Activated T-cell treated with anti-CD3 and anti-CD28 coated beads, Interleukin-2, amount 50 U/mL, for 24 hours (primary cell): ENCODE measurements around the gene RGS14.

Source experiments
- DNase-seq: peaks from one replicate; pipeline ENCODE4 v3.0.0-alpha.2; 2020
- H3K27ac Mint-ChIP-seq: 2 replicates; pipeline ENCODE4 v1.8.0; 2020; ENCODE audit warnings: mild to moderate bottlenecking, mixed read lengths
- H3K27me3 Mint-ChIP-seq: 2 replicates; pipeline ENCODE4 v1.8.0; 2020; ENCODE audit warnings: mixed read lengths
- H3K36me3 Mint-ChIP-seq: 2 replicates; pipeline ENCODE4 v1.8.0; 2020; ENCODE audit warnings: low read depth, mixed read lengths
- H3K4me1 Mint-ChIP-seq: 2 replicates; pipeline ENCODE4 v1.8.0; 2020; ENCODE audit warnings: low read depth, mixed read lengths
- H3K4me3 Mint-ChIP-seq: 2 replicates; pipeline ENCODE4 v1.8.0; 2020; ENCODE audit warnings: mild to moderate bottlenecking, moderate library complexity, mixed read lengths
- H3K9me3 Mint-ChIP-seq: 2 replicates; pipeline ENCODE4 v1.8.0; 2020; ENCODE audit warnings: mixed read lengths

Gene RGS14

DNA sequence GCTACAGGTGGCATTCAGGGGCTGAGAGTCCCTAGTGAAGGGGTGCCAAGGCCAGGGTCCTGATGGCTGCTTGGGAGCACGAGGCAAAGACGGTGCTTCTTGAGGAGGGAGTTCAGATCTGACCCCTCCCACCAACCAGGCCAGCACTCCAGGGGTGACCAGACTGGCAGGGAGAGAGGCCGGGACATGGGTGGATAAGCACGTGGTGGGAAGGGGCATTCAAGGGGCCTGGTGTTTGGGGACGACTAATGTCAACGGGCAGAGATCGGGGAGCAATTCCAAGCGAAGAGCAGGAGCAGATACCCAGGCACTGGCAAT, 4.5 kb downstream of the RGS14 start:
- no peaks in the 10 kb centered on the region for H3K27me3 Mint-ChIP-seq
- H3K9me3 Mint-ChIP-seq: no peaks in the 10 kb centered on the region
- peaks cover 40% of the 10 kb centered on the region for H3K36me3 Mint-ChIP-seq
- peak overlapping the region; percentile 76 for H3K4me3 Mint-ChIP-seq
- peak overlapping the region; percentile 89 for H3K27ac Mint-ChIP-seq
- no peak for DNase-seq
- peaks cover 80% of the 10 kb centered on the region for H3K4me1 Mint-ChIP-seq

DNA sequence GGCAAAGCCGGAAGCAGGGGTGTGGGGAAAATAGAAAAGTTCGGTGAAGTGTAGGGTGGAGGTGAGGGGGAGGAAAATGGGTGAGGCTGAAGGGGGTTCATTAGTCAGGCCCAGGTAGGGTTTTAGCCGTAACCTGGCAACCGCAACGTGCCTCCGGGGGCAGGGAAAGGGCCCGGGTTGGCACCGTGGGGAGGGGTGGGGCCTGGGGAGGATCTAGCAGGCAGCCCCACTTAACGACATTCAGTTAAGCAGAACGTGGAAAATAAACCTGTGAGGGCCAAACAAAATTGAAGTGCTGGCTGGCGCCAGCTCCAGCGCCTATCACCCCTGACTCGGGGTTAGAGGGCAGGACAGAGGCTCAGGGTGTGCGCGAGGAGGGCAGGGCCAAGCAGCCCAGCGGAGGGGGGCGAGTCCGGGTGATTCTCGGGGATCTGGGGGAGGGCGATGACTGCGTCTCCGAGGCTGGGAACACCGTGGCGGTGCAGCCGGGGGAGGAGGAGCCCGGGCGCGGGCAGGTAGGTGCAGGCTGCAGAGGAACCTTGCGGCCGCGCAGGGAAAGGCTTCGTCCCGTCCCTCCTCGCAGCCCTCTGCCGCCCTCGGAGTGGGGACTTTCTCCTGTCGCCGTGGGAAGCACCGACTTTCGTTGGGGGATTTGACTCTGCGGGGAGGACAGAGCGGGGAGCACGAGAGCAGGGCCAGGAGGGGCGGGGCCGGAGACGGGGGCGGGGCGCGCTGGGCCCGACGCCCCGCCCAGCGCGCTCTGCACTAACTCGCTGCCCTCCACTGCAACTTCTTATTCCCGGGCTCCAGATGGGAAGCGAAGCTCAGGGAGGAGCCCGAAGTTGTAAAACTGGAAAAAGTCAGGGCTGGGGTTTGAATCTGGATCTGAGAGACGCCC, 5.1 kb downstream of the RGS14 start:
- Mint-ChIP-seq H3K4me1 (peaks cover 76% of the 10 kb centered on the region), H3K4me3 (peak overlapping the region; percentile 76)
- DNase-seq: peak; percentile 81

DNA sequence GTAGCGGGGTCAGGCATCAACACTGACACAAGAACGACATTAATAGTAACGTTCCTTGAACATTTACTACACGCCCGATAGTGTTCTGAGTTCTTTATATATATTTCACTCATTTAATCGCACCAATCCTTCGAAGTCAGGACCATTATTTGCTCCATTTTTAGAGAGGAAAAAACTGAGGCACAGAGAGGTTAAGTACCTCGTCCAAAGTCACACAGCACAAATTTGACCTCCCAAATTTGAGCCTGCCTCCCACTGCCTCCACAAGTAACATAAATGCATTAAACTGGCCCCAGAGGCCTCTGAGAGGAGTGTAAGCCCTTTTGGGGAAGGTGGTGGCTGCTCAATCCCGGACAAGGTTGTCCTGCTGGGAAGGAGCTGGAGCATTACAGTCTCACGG, 5.8 kb downstream of the RGS14 start:
- Mint-ChIP-seq H3K4me1 (peaks cover 79% of the 10 kb centered on the region), H3K27me3 (no peaks in the 10 kb centered on the region), H3K9me3 (no peaks in the 10 kb centered on the region), H3K4me3 (peak overlapping the region; percentile 76), H3K27ac (peak overlapping the region; percentile 93), H3K36me3 (peaks cover 45% of the 10 kb centered on the region)
- DNase-seq: no peak

More for the DNA sequence above, 5.1 kb downstream of the RGS14 start:
- peaks cover 43% of the 10 kb centered on the region for H3K36me3 Mint-ChIP-seq
- no peaks in the 10 kb centered on the region for H3K27me3 Mint-ChIP-seq
- no peaks in the 10 kb centered on the region for H3K9me3 Mint-ChIP-seq
- H3K27ac Mint-ChIP-seq: peak overlapping the region; percentile 93

DNA sequence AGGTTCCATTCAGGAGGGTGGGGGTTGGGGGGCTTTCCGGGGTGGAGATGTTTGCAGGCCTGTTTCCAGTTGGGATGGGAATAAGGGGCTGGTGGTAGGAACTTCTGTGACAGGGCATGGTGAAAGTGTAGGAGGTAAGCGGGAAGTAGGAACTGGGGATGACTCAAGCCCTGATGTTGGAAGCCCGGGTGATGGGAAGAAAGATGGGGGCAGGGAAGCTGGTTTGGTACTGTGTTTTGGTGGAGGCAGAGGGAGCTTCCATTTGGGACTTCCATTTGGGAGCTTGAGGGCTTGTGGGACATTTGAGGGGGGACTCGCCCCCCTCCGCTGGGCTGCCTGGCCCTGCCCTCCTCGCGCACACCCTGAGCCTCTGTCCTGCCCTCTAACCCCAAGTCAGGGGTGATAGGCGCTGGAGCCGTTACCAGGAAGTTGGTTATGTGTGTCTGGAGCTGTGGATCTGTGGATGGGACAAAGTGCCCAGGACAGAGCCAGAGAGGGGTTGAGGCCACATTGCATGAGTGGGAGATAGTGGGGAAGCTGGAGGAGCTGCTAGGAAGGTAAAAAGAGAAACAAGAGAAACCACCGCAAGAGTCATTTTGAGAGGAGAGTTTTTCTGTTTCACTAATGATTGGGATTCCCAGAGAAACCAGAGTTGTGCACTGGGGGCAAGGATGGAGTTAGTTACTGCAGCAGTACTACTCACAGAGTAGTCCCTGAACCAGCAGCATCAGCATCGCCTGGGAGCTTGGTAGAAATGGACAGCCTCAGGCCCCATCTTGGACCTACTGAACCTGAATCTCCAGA, 6.6 kb downstream of the RGS14 start:
- peak; percentile 62 for DNase-seq
- Mint-ChIP-seq H3K4me3 (peak overlapping the region; percentile 76), H3K36me3 (peaks cover 46% of the 10 kb centered on the region), H3K4me1 (peaks cover 79% of the 10 kb centered on the region), H3K27ac (peak overlapping the region; percentile 93), H3K27me3 (no peaks in the 10 kb centered on the region), H3K9me3 (no peaks in the 10 kb centered on the region)

DNA sequence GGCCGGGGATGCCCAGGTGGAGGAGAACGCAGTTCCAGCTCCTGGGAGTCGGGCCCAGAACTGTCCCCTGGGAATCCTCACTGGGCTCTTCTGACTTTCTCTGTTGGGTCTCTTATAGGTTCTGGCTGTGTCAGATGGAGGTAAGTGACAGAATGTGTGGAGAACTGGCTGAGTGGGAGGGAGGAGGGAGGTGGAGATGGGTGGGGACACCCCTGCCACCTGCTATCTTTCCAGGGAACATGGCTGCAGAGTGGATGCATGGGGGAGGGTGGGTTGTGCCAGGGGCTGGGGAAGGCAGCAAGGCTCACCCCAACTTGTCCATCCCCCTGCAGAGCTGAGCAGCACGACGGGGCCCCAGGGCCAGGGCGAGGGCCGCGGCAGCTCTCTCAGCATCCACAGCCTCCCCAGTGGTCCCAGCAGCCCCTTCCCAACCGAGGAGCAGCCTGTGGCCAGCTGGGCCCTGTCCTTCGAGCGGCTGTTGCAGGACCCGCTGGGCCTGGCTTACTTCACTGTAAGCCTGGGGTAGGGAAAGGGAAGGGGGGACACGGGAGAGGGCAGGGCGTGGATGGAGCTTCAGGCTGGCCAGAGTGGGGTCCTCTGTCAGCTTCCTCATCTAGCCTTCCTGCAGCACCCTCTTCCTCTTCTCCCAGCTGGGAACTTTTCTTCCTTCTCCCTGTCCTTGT, 8.3 kb downstream of the RGS14 start:
- Mint-ChIP-seq H3K36me3 (peaks cover 52% of the 10 kb centered on the region), H3K27ac (peak overlapping the region; percentile 4), H3K4me1 (peaks cover 75% of the 10 kb centered on the region), H3K27me3 (no peaks in the 10 kb centered on the region), H3K9me3 (no peaks in the 10 kb centered on the region), H3K4me3 (no peak overlapping the region)
- no peak for DNase-seq

DNA sequence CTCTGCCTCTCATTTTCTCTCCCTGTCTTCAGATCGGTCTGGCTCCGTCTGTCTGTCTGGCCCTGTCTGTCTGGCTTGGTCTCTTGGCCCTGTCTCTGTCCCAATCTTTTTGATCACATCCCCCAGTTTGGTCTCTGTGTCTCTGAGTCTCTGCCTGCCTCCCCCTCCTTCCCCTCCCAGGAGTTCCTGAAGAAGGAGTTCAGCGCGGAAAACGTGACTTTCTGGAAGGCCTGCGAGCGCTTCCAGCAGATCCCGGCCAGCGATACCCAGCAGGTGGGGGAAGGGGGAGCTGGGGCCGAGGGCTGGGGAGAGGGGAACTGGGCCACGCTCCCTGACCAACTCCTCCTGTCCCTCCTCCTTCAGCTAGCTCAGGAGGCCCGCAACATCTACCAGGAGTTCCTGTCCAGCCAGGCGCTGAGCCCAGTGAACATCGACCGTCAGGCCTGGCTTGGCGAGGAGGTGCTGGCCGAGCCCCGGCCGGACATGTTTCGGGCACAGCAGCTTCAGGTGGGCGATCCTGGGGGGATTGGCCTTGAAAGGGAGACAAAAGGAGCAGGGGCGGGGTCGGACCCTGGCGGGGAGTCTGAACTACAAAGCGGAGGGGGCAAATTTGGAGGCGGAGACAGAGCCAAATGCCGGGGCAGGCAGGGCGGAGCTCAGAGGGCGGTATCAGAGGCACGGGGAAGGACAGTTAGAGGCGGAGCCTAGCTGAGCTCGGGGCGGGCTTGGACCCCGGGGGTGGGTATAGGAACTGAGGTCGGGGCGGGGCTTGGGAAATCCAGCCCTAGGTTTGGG, 9.0 kb downstream of the RGS14 start:
- H3K36me3 Mint-ChIP-seq: peaks cover 55% of the 10 kb centered on the region
- no peaks in the 10 kb centered on the region for H3K27me3 Mint-ChIP-seq
- H3K9me3 Mint-ChIP-seq: no peaks in the 10 kb centered on the region
- DNase-seq: no peak
- H3K4me3 Mint-ChIP-seq: no peak overlapping the region
- peak overlapping the region; percentile 4 for H3K27ac Mint-ChIP-seq
- H3K4me1 Mint-ChIP-seq: peaks cover 75% of the 10 kb centered on the region

DNA sequence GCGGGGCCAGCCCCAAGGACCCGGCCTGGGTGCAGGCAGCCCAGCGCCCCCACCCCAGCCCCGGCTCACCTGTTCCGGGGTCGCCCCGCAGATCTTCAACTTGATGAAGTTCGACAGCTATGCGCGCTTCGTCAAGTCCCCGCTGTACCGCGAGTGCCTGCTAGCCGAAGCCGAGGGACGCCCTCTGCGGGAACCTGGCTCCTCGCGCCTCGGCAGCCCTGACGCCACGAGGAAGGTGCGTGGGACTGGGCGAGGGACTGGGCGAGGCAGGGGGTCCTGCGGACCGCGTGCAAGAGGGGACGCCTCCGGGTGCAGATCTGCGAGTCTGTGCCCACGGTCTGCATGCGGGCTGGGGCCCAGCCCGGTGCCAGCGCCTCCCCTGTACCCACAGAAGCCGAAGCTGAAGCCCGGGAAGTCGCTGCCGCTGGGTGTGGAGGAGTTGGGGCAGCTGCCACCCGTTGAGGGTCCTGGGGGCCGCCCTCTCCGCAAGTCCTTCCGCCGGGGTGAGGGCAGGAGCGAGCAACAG, 9.7 kb downstream of the RGS14 start:
- Mint-ChIP-seq H3K9me3 (no peaks in the 10 kb centered on the region), H3K4me1 (peaks cover 75% of the 10 kb centered on the region), H3K36me3 (peaks cover 58% of the 10 kb centered on the region), H3K4me3 (no peak overlapping the region), H3K27ac (no peak overlapping the region), H3K27me3 (no peaks in the 10 kb centered on the region)
- DNase-seq: no peak

DNA sequence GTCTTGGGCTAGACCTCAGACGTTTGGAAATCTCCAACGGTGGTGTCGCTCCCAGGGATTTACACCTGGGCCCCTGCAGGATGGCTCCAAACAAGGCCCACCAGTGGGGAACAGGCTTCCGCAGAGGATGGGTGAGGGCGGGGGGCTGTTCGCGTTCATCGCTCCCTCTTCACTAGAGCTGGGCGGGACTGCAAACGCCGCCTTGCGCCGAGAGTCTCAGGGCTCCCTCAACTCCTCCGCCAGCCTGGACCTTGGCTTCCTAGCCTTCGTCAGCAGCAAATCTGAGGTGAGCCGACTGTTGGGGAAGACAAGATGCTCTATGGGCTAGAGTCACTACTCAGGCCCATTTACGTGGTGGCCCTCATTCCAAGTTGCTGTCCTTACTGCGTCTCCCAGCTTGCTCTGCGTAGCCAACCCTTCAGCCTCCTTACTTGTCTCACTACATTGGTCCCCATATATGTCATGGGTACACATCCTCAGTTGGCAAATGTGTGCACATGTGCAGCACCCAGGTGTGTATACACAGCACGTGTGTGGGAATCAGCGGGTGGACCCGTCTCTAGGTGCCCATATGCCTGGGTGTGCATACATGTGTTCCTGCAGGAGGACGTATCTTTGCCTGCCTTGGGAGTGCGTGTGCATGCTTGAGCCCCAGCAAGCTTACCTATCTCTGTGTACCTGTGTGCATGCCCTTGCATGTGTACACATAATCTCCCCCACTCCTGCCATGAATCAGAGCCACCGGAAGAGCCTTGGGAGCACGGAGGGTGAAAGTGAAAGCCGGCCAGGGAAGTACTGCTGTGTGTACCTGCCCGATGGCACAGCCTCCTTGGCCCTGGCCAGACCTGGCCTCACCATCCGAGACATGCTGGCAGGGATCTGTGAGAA, 10.5 kb downstream of the RGS14 start:
- Mint-ChIP-seq H3K4me1 (peaks cover 76% of the 10 kb centered on the region), H3K27me3 (no peaks in the 10 kb centered on the region), H3K9me3 (no peaks in the 10 kb centered on the region), H3K36me3 (peaks cover 67% of the 10 kb centered on the region), H3K27ac (no peak overlapping the region), H3K4me3 (no peak overlapping the region)
- DNase-seq: no peak

DNA sequence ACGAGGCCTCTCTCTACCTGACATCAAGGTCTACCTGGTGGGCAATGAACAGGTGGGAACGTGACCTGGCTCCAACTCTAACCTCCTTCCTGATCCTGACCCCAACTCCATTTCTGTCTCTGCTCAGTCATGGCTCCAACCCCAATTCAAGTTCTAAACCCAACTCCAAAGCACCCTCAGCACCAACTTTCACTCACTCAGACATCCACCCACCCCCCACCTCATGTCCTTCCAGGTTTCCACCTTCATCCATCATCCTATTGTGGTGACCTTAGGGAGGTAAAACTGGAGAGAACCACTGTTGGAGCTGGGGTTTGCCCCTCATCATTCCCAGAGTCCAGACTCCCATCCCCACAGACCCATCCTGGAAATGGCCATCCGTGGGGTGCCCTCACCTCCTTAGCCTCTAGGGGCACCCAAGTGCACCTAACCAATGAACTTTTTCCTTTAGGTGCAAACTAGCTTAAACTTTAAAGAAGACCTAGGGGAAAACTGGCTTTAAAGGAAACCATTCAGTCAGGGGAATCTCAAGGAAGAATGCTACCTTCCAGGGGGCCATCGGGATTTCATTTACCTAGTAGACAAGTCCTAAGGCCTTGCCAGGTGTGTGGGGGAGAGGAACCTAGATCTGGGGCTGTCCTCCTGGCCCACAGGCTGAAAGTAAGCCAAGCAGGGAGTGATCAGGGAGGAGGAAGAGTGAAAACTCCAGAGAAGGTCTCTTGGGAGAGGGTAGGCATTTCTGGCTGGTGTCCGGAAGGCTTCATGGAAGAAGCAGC, 11.3 kb downstream of the RGS14 start:
- H3K36me3 Mint-ChIP-seq: peaks cover 75% of the 10 kb centered on the region
- peak overlapping the region; percentile 70 for H3K27ac Mint-ChIP-seq
- H3K9me3 Mint-ChIP-seq: no peaks in the 10 kb centered on the region
- no peak overlapping the region for H3K4me3 Mint-ChIP-seq
- H3K4me1 Mint-ChIP-seq: peaks cover 77% of the 10 kb centered on the region
- no peaks in the 10 kb centered on the region for H3K27me3 Mint-ChIP-seq
- DNase-seq: no peak

DNA sequence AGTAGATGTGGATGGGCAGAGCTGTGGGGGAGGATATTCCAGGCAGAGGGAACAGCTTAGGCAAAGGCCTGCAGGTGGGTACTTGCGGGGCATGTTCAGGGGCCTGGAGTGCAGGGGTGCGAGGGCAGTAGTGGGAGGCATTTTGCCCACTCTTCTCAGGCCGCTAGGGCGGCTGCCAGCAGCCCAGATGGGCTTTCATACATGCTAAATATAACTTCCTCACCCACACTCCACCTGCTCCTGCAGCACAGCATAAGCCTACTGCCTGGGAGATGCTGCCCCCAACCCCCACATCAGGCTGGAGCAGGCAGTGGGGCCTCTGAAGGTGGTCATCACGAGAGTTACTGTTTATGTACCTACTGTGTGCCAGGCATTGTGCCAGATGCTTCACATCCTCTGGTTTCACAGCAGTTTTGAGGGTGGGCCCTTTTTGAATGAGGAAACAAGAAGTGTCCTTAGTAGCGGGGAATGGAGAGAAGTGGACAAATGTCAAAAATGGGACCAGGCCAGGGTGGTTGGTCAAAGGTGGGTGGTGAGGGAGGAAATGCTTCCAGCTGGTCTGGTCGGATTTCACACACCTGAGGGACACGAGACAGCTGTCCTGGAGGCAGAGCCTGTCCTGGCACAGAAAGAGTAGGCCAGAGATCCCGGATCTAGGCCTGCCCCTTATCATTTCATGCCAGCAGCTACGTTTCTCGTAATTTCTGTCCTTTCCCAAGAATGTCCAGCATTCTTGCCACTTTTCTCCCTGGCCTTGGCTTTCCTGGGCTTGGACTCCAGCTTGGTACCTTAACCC, 12.1 kb downstream of the RGS14 start:
- no peak for DNase-seq
- Mint-ChIP-seq H3K27me3 (no peaks in the 10 kb centered on the region), H3K4me3 (no peak overlapping the region), H3K9me3 (no peaks in the 10 kb centered on the region), H3K36me3 (peaks cover 78% of the 10 kb centered on the region), H3K27ac (peak overlapping the region; percentile 70), H3K4me1 (peaks cover 75% of the 10 kb centered on the region)

DNA sequence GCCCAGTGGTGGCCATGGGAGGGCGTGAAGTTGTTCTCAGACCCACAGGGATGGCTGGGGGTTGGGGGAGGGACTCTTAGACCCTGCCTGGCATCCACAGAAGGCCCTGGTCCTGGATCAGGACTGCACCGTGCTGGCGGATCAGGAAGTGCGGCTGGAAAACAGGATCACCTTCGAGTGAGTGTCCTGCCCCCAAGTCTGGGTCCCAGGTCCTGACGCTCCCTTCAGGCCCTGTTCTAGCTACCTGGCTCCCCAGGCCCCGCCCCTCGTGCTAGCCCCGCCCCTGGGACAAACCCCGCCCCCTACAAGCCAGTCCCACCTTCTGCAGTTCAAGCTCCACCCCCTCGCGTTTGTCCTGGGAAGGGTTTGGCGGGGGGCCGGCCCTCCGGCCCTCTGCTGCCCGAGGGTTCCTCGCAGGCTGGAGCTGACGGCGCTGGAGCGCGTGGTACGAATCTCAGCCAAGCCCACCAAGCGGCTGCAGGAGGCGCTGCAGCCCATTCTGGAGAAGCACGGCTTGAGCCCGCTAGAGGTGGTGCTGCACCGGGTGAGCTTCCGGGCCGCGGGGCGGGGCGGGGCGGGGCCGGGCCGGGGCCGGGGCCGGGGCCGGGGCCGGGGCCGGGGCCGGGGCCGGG, 12.9 kb downstream of the RGS14 start:
- Mint-ChIP-seq H3K36me3 (peaks cover 76% of the 10 kb centered on the region), H3K9me3 (no peaks in the 10 kb centered on the region), H3K27me3 (no peaks in the 10 kb centered on the region), H3K4me1 (peaks cover 74% of the 10 kb centered on the region), H3K4me3 (no peak overlapping the region), H3K27ac (no peak overlapping the region)
- DNase-seq: peak; percentile 60
